GM18951 (cell line): ENCODE data around the gene HLA-DQA2.
"Not testable (repeated sequence)": the region's sequence is repeated elsewhere in the genome, so short reads cannot be mapped to it uniquely, and the experiment has no call there.

Source experiments
- POLR2A ChIP-seq: IDR thresholded peaks from 4 replicates; pipeline ENCODE4 v1.6.1; 2011; ENCODE audit warnings: mild to moderate bottlenecking; ENCODE audit not compliant: insufficient read length, insufficient read depth; ENCODE audit errors: extremely low read depth
- in situ Hi-C: fragments of 300-500 bp; cut with MboI; formaldehyde crosslinking; loops from one replicate; pipeline ENCODE4 v1.12.0; 2022; ENCODE audit warnings: low sequenced_read_pairs, mixed read lengths, inconsistent platforms; ENCODE audit not compliant: unreplicated experiment

The HLA-DQA2 gene

DNA sequence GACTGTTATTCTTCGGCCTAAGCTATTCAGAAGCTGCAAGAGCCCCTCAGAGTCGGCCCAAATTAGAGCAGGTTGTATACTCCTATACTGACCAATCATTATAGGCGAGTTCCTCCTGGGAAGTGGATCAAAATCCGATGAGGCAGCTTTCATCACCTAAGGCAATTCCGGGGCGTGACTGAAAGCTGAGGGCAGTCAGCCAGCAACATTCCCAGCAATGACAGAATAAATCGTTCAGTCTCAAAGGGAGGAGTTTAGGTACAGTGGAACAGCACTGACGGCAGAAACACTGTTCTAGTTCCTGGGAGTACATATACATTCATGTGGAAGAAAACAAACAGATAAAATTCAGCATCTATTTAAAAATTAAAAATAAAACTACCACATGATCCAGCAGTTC, 11.4 kb downstream of the HLA-DQA2 start:
- in situ Hi-C loops: no loop called here
- no peak for TF ChIP-seq POLR2A

DNA sequence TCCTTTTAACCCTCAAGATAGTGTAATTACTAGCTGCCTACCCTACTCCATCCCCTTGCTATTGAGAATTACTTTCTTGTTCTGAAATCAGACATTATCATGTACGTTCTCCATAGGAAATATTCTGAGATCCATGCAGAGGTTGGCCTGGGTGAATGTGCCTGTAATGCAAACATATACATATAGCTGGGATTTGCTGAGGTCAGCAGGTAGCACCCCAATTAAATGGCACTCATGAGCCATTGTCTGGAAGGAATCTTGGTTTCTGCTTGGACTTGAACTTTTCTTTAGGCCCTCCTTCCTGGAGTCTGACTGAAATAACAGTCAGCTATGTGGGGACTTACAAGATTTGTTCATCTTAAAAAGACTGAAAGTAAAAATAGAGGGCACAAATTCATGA, 18.5 kb downstream of the HLA-DQA2 start:
- TF ChIP-seq POLR2A: no peak
- in situ Hi-C loops: loop anchor here (5.0 kb wide), 1 partner anchor 97 kb away; no protein-coding TSS in a partner anchor

DNA sequence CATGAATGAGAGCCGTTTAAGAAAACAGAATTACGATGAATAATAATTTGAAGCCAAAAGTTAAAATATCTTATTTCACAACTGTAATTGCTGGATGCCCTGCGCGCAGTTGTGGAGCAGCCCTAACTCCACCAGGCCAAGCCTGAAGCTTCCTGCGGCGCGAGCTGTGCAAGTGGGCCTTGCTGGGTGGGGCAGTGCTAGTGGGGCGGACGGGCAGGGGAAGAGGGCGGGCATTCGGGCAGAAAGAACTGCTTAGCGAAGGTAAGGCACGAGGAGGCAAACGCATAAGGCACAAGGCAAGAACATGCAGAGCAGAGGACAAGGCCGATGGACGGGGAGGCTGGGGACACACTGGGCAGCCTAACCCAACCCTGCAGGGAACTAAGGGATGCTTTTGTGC, 19.9 kb downstream of the HLA-DQA2 start:
- in situ Hi-C loops: loop anchor here (5.0 kb wide), 1 partner anchor 99 kb away; no protein-coding TSS in a partner anchor
- TF ChIP-seq POLR2A: no peak

DNA sequence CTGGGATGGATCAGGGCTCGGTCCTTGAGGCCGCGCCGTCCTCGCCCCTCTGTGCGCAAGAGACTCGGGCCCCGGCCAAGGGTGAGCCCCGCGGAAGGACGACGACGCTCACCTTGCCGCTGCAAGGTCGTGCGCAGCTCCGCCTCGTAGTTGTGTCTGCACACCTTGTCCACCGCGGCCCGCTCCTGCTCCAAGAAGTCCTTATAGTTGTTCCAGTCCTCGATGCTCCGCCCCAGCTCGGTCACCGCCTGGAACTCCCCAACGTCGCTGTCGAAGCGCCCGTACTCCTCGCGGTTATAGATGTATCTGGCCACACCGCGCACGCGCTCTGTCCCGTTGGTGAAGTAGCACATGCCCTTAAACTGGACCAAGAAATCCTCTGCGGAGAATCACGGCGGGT, 20.4 kb downstream of the HLA-DQA2 start:
- no peak for TF ChIP-seq POLR2A
- in situ Hi-C loops: loop anchor here (5.0 kb wide), 1 partner anchor 99 kb away; no protein-coding TSS in a partner anchor

DNA sequence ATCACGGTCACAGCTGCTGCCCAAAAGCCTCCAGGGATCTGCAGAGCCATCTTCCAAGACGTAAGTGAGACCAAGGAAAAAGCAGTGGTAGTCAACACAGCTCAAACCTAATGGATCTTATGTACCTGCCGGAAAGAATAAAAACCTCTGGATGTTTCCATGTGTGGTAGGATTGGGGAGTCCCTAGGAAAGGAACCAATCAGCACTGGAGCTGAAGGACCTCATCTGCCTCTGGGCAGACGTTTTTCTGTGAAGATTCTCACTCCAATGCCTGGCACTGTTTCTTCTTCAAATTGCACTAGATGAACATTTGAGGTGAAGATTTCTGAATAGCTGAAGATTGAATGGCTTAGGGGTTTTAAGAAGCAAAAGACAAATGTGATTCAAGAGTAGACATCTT, 22.2 kb downstream of the HLA-DQA2 start, which contains the start of gene HLA-DQB2:
HLA-DQB2 (minus strand) TSS at position 112 of the 400 bp plus-strand sequence; CDS start at position 50, 62 bp downstream.
- in situ Hi-C loops: loop anchor here (5.0 kb wide), 1 partner anchor 101 kb away; no protein-coding TSS in a partner anchor
- TF ChIP-seq POLR2A: no peak

DNA sequence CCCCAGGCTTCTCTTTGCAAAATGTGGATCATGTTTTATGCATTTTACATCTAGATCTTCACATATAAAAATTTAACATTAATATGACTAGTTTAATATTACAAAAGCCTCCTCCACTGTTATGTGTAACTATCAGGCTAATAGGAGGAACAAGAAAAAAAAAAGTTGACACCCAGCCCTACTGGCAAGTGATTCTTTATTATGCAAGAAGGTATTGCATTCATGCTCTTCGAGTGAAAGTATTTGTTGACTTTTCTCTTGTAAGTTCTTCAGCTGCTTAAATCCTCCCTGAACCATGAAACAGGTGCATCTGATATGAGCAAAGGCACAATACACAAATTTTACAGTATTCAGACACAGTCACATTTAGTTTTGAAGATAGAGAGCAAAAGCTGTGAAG, 22.9 kb downstream of the HLA-DQA2 start:
- in situ Hi-C loops: loop anchor here (5.0 kb wide), 1 partner anchor 102 kb away; no protein-coding TSS in a partner anchor

DNA sequence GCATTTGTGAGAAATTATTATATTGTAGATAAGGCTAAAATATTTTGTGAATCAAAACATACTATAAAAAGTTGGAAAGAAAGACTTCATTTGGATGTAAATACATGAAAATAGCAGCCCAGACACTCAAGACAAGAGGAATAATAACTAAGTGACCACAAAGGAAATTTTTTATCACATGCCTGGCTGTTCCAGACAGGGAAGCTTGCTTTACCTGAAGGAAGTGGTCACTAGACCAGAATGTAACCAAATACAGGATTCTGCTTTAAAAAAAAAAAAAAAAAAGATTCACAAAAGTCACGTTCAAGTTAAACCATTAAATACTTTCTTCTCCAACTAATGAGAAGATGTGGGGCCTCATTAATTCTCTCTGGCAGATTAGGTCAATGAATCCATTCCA, 31.5 kb downstream of the HLA-DQA2 start:
- in situ Hi-C loops: no loop called here
- no peak for TF ChIP-seq POLR2A

More for the DNA sequence above, 22.9 kb downstream of the HLA-DQA2 start:
- TF ChIP-seq POLR2A: no peak

DNA sequence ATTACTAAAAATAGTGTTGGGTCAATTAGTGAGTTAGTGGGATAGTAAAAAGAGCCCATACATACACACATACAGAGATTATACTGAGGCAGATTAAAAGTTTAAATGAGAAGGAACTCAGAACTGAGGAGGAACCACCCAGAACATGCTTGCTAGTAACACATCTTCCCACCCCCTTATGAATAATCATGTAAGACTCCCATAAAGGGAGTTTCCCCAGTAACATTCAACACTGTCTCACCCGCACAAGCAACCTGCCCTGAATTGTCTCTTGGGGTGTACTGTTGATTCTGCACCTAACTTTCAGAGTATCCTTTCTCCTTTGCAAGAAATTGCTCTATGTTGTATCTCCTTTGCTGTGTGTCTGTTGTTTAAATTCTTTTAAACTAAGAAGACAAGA, 33.2 kb downstream of the HLA-DQA2 start:
- TF ChIP-seq POLR2A: no peak
- in situ Hi-C loops: no loop called here

DNA sequence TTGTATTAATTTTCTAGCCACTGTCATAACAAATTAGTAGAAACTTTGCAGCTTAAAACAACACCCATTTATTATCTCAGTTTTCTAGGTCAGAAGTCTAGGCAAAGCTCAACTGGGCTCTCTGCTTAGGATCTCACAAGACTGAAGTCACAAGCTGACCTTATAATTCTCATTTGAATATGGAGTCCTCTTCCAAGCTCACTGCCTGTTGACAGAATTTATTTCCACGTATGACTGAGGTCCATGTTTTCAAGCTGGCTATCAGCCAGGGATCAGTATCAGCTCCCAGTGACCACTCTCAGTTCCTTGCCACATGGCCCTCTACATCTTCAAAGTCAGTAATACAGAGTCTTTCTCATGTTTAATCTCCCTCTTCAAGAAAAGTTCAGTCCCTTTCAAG, 33.9 kb downstream of the HLA-DQA2 start:
- in situ Hi-C loops: no loop called here
- TF ChIP-seq POLR2A: no peak

DNA sequence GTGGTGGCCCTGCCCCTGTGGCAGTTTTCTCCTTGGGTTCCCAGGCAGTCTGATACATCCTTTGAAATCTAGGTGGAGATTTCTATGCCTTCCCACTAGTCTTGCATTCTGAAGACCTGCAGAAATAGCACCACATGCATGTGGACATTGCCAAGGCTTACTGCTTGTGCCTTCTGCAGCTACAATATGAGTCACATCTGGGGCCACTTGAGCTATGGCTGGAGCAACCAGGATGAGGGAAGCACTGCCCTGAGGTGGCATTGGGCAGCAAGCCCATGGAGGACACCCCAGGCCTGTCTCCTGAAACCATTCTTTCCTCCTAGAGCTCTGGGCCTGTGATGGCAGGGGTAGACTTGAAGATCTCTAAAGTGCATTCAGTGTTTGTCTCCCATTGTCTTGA, 37.8 kb downstream of the HLA-DQA2 start:
- in situ Hi-C loops: no loop called here

DNA sequence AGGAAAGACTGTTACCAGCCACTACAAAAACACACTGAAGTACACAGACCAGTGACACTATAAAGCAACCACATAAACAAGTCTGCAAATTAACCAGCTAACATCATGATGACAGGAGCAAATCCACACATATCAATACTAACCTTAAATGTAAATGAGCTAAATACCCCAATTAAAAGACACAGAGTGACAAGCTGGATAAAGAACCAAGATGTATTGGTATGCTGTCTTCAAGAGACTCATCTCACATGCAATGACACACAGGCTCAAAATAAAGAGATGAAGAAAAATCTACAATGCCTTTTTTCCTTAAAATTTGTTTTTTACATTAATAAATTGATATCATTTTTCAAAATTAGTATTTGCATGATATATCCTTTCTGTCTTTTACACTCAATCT, 41.7 kb downstream of the HLA-DQA2 start:
- in situ Hi-C loops: not testable (repeated sequence)

More for the DNA sequence above, 37.8 kb downstream of the HLA-DQA2 start:
- TF ChIP-seq POLR2A: no peak

DNA sequence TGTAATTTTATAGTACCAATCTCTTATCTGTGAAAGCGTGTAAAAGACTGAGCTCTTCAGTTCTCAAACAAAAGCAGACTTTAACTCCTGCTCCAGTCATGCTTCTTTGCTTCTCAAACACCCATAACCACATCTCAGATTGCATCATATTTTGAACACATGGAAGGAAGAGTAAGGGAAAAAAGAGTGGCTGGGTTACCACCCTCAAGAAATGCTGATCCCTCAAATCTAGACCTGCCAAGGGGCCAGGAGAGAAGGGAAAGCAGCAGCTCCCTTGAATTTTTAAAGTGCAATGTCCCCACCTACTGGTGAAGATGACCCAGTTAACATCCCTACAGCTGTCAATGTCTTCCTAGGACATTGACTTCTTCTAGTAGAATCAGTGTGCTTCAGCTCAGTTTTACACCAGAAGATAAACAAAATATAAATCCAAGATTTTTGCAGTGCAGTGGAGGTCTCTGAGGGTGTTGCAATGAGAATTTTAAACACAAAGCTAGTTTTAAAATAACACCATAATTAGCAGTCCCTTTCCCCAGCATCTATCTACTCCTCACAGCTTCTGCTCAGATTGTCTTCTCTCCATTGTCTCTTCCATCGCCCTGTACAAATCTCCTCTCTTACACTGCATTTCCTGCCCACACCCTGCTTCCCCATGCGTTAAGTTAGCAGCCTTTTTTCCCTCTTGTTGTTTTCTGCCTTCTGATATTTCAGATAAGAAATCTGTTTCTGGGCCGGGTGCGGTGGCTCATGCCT, 44.8 kb downstream of the HLA-DQA2 start:
- no peak for TF ChIP-seq POLR2A
- in situ Hi-C loops: no loop called here

DNA sequence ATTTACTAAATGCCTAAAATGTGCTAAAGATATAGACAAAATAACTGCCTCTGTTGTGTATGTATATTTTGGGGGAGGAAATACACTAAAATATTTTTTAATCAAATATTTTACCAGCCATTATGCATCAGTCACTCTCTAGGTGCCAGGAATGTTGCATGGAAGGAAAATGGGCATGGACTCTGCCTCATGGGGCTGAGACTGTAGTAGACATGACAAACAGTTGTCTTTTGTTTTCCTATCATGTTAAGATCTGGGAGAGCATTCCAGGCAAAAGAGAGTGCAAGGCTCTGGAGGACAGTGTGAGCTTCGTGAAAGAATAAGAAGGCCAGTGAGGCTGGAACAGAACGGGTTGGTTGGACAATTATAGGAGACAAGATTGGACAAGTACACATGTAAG, 49.1 kb downstream of the HLA-DQA2 start:
- no peak for TF ChIP-seq POLR2A
- in situ Hi-C loops: loop anchor here (5.0 kb wide), 1 partner anchor 363 kb away; no protein-coding TSS in a partner anchor

DNA sequence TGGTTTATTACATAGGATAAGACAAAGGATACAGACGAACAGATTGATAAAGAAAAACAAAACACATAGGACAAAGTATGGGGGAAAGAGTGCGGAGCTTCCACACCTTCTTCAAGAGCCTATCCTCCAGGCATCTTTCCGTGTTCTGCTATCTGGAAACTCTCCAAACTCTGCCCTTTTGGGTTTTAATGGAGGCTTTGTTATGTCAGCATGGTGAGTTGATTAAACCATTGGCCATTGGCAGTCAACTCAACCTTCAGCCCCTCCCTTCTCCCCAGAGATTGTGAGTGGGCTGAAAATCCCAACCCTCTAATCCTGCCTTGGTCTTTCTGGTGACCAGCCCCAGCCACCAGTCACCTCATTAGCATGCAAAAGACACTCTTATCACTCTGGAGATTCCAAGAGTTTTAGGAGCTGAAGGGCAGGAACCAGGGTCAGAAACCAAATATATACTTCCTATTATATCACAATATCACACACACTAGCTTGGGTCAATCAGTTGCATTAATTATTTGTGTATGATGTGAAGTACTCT, 51.8 kb downstream of the HLA-DQA2 start:
- TF ChIP-seq POLR2A: no peak
- in situ Hi-C loops: loop anchor here (5.0 kb wide), 1 partner anchor 366 kb away; no protein-coding TSS in a partner anchor

DNA sequence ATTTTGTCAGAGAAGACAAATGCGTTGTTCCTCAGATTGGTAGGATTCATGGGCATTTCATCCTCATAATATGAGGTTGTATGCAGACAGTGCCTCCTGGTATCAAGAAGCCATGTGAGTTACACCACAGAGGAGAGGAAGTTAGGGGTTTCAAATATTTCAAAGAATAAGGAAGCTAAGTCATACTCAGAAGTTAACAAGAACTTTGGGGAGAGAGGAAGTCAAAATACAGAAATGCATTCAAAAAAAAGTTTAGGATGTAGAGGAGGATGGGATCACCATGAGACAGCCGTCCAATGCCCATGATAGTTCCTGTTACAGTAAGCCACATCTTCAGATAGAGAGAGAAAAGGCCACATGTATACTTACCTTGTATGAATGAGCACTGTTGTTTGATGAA, 53.3 kb downstream of the HLA-DQA2 start:
- no peak for TF ChIP-seq POLR2A
- in situ Hi-C loops: loop anchor here (5.0 kb wide), 1 partner anchor 367 kb away; no protein-coding TSS in a partner anchor
